Medulla oblongata (tissue), 1 donor: ENCODE results near the gene S100A3.
"Not testable (repeated sequence)": the region's sequence is repeated elsewhere in the genome, so short reads cannot be mapped to it uniquely, and the experiment has no call there.

Experiments
- DNase-seq: peaks from one replicate; pipeline ENCODE4 v3.0.0-alpha.2; 2015; ENCODE audit errors: extremely low spot score

Gene S100A3

GRCh38 chr1:153569465-153569864 lies 20.4 kb upstream of the S100A3 start:
- no peak for DNase-seq

GRCh38 chr1:153568367-153569099 lies 19.5 kb upstream of the S100A3 start:
- DNase-seq, result peak; percentile 90

- DNase-seq, result no peak
These were observed 18.7 kb upstream of the S100A3 start for GRCh38 chr1:153567621-153568366.

GRCh38 chr1:153566414-153567371 lies 17.6 kb upstream of the S100A3 start:
- peak; percentile 76 for DNase-seq

GRCh38 chr1:153565529-153566374 lies 16.7 kb upstream of the S100A3 start, which contains the start of gene S100A2:
TSS of gene S100A2 (minus strand) at chr1:153565844. CDS start at chr1:153563877, 1,967 bp downstream.
- DNase-seq, result no peak

- no peak for DNase-seq
These were observed 14.9 kb upstream of the S100A3 start for GRCh38 chr1:153563991-153564390.

GRCh38 chr1:153563483-153563901 lies 14.4 kb upstream of the S100A3 start:
- no peak for DNase-seq

GRCh38 chr1:153562021-153562420 lies 13.0 kb upstream of the S100A3 start:
- DNase-seq, result not testable (repeated sequence)

GRCh38 chr1:153561466-153561985 lies 12.5 kb upstream of the S100A3 start:
- DNase-seq, result no peak

- DNase-seq, result no peak
These were observed 11.9 kb upstream of the S100A3 start for GRCh38 chr1:153560771-153561465.

GRCh38 chr1:153560241-153560640 lies 11.2 kb upstream of the S100A3 start:
- DNase-seq, result no peak

- DNase-seq, result no peak
These were observed 8.8 kb upstream of the S100A3 start for GRCh38 chr1:153557877-153558276.

GRCh38 chr1:153556348-153556747 lies 7.3 kb upstream of the S100A3 start:
- no peak for DNase-seq

- DNase-seq, result peak; percentile 57
These were observed 4.9 kb upstream of the S100A3 start for GRCh38 chr1:153553830-153554541.

- DNase-seq, result no peak
These were observed 4.0 kb upstream of the S100A3 start for GRCh38 chr1:153553096-153553495.

- DNase-seq, result no peak
These were observed 3.3 kb upstream of the S100A3 start for GRCh38 chr1:153552335-153552734.

GRCh38 chr1:153550827-153551500 lies 1.9 kb upstream of the S100A3 start:
- peak; percentile 35 for DNase-seq

- DNase-seq, result no peak
These were observed 1.3 kb upstream of the S100A3 start for GRCh38 chr1:153550398-153550758.
